Activated naive CD4-positive, alpha-beta T cell treated with anti-CD3 and anti-CD28 coated beads for 36 hours (primary cell): ENCODE measurements around the gene VPS13C. TPM values are rescaled to one million over a fixed set of nuclear protein-coding genes. Genes with fewer than 3 reads are reported as not detected.
"Not testable (repeated sequence)": the region's sequence is repeated elsewhere in the genome, so short reads cannot be mapped to it uniquely, and the experiment has no call there.

ENCODE experiments used
- CTCF ChIA-PET: fragments of 350-600 bp; sonication (Branson Sonifier 250); formaldehyde crosslinking; loops from one replicate; lab custom pipeline; 2021; ENCODE audit warnings: antibody characterized with exemption; lab: Charles Lee
- DNase-seq: peaks from one replicate; pipeline ENCODE4 v3.0.0-alpha.2; 2020
- H3K27ac Mint-ChIP-seq: one replicate; pipeline ENCODE4 v1.8.0; 2021; ENCODE audit warnings: mild to moderate bottlenecking, mixed read lengths
- H3K27me3 Mint-ChIP-seq: one replicate; pipeline ENCODE4 v1.8.0; 2021; ENCODE audit warnings: low read depth, mixed read lengths
- H3K36me3 Mint-ChIP-seq: one replicate; pipeline ENCODE4 v1.8.0; 2021; ENCODE audit warnings: low read depth, mixed read lengths
- H3K4me1 Mint-ChIP-seq: one replicate; pipeline ENCODE4 v1.8.0; 2021; ENCODE audit warnings: low read depth, mixed read lengths
- H3K4me3 Mint-ChIP-seq: one replicate; pipeline ENCODE4 v1.8.0; 2021; ENCODE audit warnings: mild to moderate bottlenecking, moderate library complexity, mixed read lengths
- H3K9me3 Mint-ChIP-seq: one replicate; pipeline ENCODE4 v1.8.0; 2021; ENCODE audit warnings: mixed read lengths
- intact Hi-C: fragments of 100-400 bp; cut with micrococcal nuclease; formaldehyde crosslinking; loops from one replicate; pipeline ENCODE4 v1.15.1; 2023
- total RNA-seq, 2 experiments: library from RNA; stranded (reverse); gene quantifications; one replicate each; pipeline ENCODE4 v1.2.3, GENCODE V29; 2021

The VPS13C gene
- total RNA-seq, 2 experiments from 2014 or later: 37.4 to 38.0 TPM

GRCh38 chr15:62053439-62054085 lies 6.7 kb downstream of the VPS13C start:
- H3K9me3 Mint-ChIP-seq: peaks cover 6% of the 10 kb centered on the region
- peaks cover 46% of the 10 kb centered on the region for H3K4me1 Mint-ChIP-seq
- CTCF ChIA-PET: interaction anchor here (0.6 kb wide), 2 partner anchors 11 to 112 kb away, joined by 3 read pairs; no protein-coding TSS in a partner anchor
- intact Hi-C loops: no loop called here
- no peak overlapping the region for H3K27ac Mint-ChIP-seq
- no peak for DNase-seq
- no peaks in the 10 kb centered on the region for H3K27me3 Mint-ChIP-seq
- no peak overlapping the region for H3K4me3 Mint-ChIP-seq
- peaks cover 8% of the 10 kb centered on the region for H3K36me3 Mint-ChIP-seq

GRCh38 chr15:62052713-62053112 lies 7.5 kb downstream of the VPS13C start:
- Mint-ChIP-seq H3K27me3 (no peaks in the 10 kb centered on the region), H3K36me3 (peaks cover 8% of the 10 kb centered on the region), H3K4me1 (peaks cover 41% of the 10 kb centered on the region), H3K27ac (no peak overlapping the region), H3K4me3 (no peak overlapping the region), H3K9me3 (peaks cover 6% of the 10 kb centered on the region)
- intact Hi-C loops: no loop called here
- no peak for DNase-seq
- CTCF ChIA-PET: interaction anchor here (0.6 kb wide), 3 partner anchors 12 to 1622 kb away, joined by 3 to 9 read pairs (median 3); no protein-coding TSS in a partner anchor

GRCh38 chr15:62051166-62051565 lies 9.1 kb downstream of the VPS13C start:
- Mint-ChIP-seq H3K4me1 (peaks cover 44% of the 10 kb centered on the region), H3K9me3 (peaks cover 6% of the 10 kb centered on the region), H3K4me3 (no peak overlapping the region), H3K36me3 (peaks cover 6% of the 10 kb centered on the region), H3K27ac (no peak overlapping the region), H3K27me3 (no peaks in the 10 kb centered on the region)
- intact Hi-C loops: no loop called here
- no peak for DNase-seq
- CTCF ChIA-PET: interaction anchor here (0.8 kb wide), 1 partner anchor 8 kb away, joined by 7 read pairs; no protein-coding TSS in a partner anchor

- peaks cover 6% of the 10 kb centered on the region for H3K36me3 Mint-ChIP-seq
- peaks cover 46% of the 10 kb centered on the region for H3K4me1 Mint-ChIP-seq
These were observed 10.1 kb downstream of the VPS13C start for GRCh38 chr15:62050115-62050514.

GRCh38 chr15:62048254-62048653 lies 12.0 kb downstream of the VPS13C start:
- H3K27ac Mint-ChIP-seq, H3K9me3 Mint-ChIP-seq, H3K4me3 Mint-ChIP-seq, CTCF ChIA-PET, H3K27me3 Mint-ChIP-seq, H3K36me3 Mint-ChIP-seq, intact Hi-C loops, DNase-seq: not testable (repeated sequence)
- H3K4me1 Mint-ChIP-seq: peaks cover 33% of the 10 kb centered on the region

More at GRCh38 chr15:62050115-62050514, 10.1 kb downstream of the VPS13C start:
- no peak for DNase-seq
- Mint-ChIP-seq H3K9me3 (peaks cover 6% of the 10 kb centered on the region), H3K27me3 (no peaks in the 10 kb centered on the region), H3K27ac (no peak overlapping the region), H3K4me3 (no peak overlapping the region)
- CTCF ChIA-PET: no interaction called here
- intact Hi-C loops: no loop called here

GRCh38 chr15:62047282-62047827 lies 12.9 kb downstream of the VPS13C start:
- no peak for DNase-seq
- intact Hi-C loops: loop anchor here (2.0 kb wide), 1 partner anchor 13 kb away; the partner anchor contains the start of gene VPS13C
- H3K9me3 Mint-ChIP-seq: peaks cover 6% of the 10 kb centered on the region
- CTCF ChIA-PET: interaction anchor here (1.0 kb wide), 1 partner anchor 14 kb away, joined by 4 read pairs; no protein-coding TSS in a partner anchor
- no peaks in the 10 kb centered on the region for H3K27me3 Mint-ChIP-seq
- H3K36me3 Mint-ChIP-seq: peaks cover 6% of the 10 kb centered on the region
- H3K4me3 Mint-ChIP-seq: no peak overlapping the region
- H3K4me1 Mint-ChIP-seq: peaks cover 26% of the 10 kb centered on the region
- peak overlapping the region; percentile 41 for H3K27ac Mint-ChIP-seq

- DNase-seq: no peak
- peaks cover 6% of the 10 kb centered on the region for H3K9me3 Mint-ChIP-seq
- intact Hi-C loops: loop anchor here (2.0 kb wide), 1 partner anchor 15 kb away; the partner anchor contains the start of gene VPS13C
- H3K4me3 Mint-ChIP-seq: peak overlapping the region; percentile 5
- H3K4me1 Mint-ChIP-seq: peaks cover 24% of the 10 kb centered on the region
- peaks cover 6% of the 10 kb centered on the region for H3K36me3 Mint-ChIP-seq
- H3K27me3 Mint-ChIP-seq: no peaks in the 10 kb centered on the region
- peak overlapping the region; percentile 0 for H3K27ac Mint-ChIP-seq
- CTCF ChIA-PET: interaction anchor here (1.0 kb wide), 1 partner anchor 14 kb away, joined by 3 read pairs; the partner anchor contains the start of gene VPS13C
These were observed 14.0 kb downstream of the VPS13C start for GRCh38 chr15:62046078-62046743.

GRCh38 chr15:62035256-62035924 lies 24.9 kb downstream of the VPS13C start:
- no peaks in the 10 kb centered on the region for H3K27me3 Mint-ChIP-seq
- peaks cover 8% of the 10 kb centered on the region for H3K4me1 Mint-ChIP-seq
- no peak for DNase-seq
- CTCF ChIA-PET: no interaction called here
- intact Hi-C loops: no loop called here
- H3K36me3 Mint-ChIP-seq: peaks cover 29% of the 10 kb centered on the region
- peaks cover 4% of the 10 kb centered on the region for H3K9me3 Mint-ChIP-seq
- H3K4me3 Mint-ChIP-seq: no peak overlapping the region
- no peak overlapping the region for H3K27ac Mint-ChIP-seq

GRCh38 chr15:62027916-62028315 lies 32.3 kb downstream of the VPS13C start:
- H3K4me3 Mint-ChIP-seq: no peak overlapping the region
- peaks cover 2% of the 10 kb centered on the region for H3K4me1 Mint-ChIP-seq
- peaks cover 17% of the 10 kb centered on the region for H3K36me3 Mint-ChIP-seq
- no peak for DNase-seq
- no peaks in the 10 kb centered on the region for H3K9me3 Mint-ChIP-seq
- intact Hi-C loops: loop anchor here (5.0 kb wide), 1 partner anchor 56 kb away; no protein-coding TSS in a partner anchor
- no peak overlapping the region for H3K27ac Mint-ChIP-seq
- CTCF ChIA-PET: interaction anchor here (0.7 to 1.5 kb wide), 2 partner anchors 32 to 176 kb away, joined by 3 to 6 read pairs; partner anchors contain the start of gene VPS13C
- H3K27me3 Mint-ChIP-seq: no peaks in the 10 kb centered on the region

GRCh38 chr15:62027263-62027565 lies 33.0 kb downstream of the VPS13C start:
- H3K36me3 Mint-ChIP-seq: peaks cover 17% of the 10 kb centered on the region
- H3K4me1 Mint-ChIP-seq: peaks cover 2% of the 10 kb centered on the region
- no peak for DNase-seq
- CTCF ChIA-PET: interaction anchor here (0.7 to 1.5 kb wide), 3 partner anchors 21 to 177 kb away, joined by 3 to 6 read pairs (median 5); partner anchors contain the start of gene VPS13C
- H3K9me3 Mint-ChIP-seq: no peaks in the 10 kb centered on the region
- H3K27me3 Mint-ChIP-seq: no peaks in the 10 kb centered on the region
- H3K4me3 Mint-ChIP-seq: no peak overlapping the region
- H3K27ac Mint-ChIP-seq: no peak overlapping the region
- intact Hi-C loops: loop anchor here (5.0 kb wide), 1 partner anchor 55 kb away; no protein-coding TSS in a partner anchor

- H3K27me3 Mint-ChIP-seq: no peaks in the 10 kb centered on the region
- H3K27ac Mint-ChIP-seq: no peak overlapping the region
- H3K9me3 Mint-ChIP-seq: no peaks in the 10 kb centered on the region
- H3K36me3 Mint-ChIP-seq: peaks cover 18% of the 10 kb centered on the region
- peaks cover 2% of the 10 kb centered on the region for H3K4me1 Mint-ChIP-seq
- H3K4me3 Mint-ChIP-seq: no peak overlapping the region
- CTCF ChIA-PET: interaction anchor here (0.7 to 1.5 kb wide), 2 partner anchors 20 to 34 kb away, joined by 5 to 6 read pairs; partner anchors contain the start of gene VPS13C
- DNase-seq: no peak
- intact Hi-C loops: loop anchor here (5.0 kb wide), 1 partner anchor 54 kb away; no protein-coding TSS in a partner anchor
These were observed 33.6 kb downstream of the VPS13C start for GRCh38 chr15:62026487-62027262.
